Cardiac fibroblast (primary cell): Measurements from ENCODE around the gene BLTP2.

ENCODE experiments used
- DNase-seq, 2 donors: peaks; one replicate each; pipeline versions ENCODE4 v3.0.0 to v3.0.0-alpha.2; 2010; ENCODE audit warnings: low read depth in 2 of 2
- H3K4me3 ChIP-seq, 2 donors: replicated peaks in 1 of 2; 1 replicate in 1 of 2; 2 replicates in 1 of 2; pipeline ENCODE4 v1.5.1; 2011; ENCODE audit warnings: low read depth in 2 of 2, low read length in 2 of 2, mild to moderate bottlenecking in 2 of 2, moderate library complexity in 1 of 2
- TF ChIP-seq, protein P1 (sequence below): IDR thresholded peaks from one replicate; pipeline ENCODE4 v1.5.1; 2011; ENCODE audit warnings: low read depth, mild to moderate bottlenecking, low read length, inconsistent platforms

Gene BLTP2

DNA sequence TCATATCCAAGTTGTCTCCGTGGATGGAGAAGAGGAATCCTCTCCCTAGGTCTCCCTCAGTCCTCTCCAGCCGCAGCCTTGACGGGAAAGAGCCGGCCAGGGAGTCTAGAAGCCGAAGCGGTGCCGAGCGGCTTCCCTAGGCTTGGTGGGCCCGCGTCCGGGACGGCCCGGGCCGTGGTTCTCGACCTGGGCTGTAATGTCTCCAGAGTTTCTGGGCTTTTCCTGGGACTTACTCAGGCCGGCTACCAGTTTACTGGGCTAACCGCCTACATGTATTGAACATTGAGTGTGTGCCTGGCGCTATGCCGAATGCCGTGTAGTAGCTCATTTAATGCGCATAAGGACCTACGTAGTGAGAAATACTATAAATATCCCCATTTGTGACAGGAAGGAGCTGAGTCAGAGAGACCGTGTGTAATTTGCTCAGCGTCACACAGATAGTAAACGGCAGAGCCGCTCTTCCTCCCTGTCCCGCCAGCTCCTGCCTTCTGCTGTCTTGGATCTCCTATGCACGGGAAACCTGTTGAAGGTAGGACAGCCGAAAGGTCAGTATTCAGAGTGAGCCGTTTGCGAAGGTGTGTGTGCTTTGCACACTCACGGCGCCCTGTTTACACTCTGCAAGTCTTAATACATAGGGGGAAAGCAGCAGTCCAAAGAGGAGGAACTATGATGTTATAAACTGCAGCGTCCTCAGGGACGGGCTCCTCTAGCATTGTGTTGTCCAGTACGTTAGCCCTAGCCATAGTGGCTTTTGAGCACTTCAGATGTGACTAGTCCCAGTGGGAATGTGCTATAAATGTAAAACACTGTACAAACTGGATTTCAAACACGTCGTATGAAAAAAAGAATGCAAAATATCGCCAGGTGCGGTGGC is 45.4 kb downstream of the BLTP2 start:
- H3K4me3 ChIP-seq = peak overlapping the region; percentile 77 to 80
- peak; percentile 87 to 95 for DNase-seq
- TF ChIP-seq, protein P1, sequence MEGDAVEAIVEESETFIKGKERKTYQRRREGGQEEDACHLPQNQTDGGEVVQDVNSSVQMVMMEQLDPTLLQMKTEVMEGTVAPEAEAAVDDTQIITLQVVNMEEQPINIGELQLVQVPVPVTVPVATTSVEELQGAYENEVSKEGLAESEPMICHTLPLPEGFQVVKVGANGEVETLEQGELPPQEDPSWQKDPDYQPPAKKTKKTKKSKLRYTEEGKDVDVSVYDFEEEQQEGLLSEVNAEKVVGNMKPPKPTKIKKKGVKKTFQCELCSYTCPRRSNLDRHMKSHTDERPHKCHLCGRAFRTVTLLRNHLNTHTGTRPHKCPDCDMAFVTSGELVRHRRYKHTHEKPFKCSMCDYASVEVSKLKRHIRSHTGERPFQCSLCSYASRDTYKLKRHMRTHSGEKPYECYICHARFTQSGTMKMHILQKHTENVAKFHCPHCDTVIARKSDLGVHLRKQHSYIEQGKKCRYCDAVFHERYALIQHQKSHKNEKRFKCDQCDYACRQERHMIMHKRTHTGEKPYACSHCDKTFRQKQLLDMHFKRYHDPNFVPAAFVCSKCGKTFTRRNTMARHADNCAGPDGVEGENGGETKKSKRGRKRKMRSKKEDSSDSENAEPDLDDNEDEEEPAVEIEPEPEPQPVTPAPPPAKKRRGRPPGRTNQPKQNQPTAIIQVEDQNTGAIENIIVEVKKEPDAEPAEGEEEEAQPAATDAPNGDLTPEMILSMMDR = no peak

DNA sequence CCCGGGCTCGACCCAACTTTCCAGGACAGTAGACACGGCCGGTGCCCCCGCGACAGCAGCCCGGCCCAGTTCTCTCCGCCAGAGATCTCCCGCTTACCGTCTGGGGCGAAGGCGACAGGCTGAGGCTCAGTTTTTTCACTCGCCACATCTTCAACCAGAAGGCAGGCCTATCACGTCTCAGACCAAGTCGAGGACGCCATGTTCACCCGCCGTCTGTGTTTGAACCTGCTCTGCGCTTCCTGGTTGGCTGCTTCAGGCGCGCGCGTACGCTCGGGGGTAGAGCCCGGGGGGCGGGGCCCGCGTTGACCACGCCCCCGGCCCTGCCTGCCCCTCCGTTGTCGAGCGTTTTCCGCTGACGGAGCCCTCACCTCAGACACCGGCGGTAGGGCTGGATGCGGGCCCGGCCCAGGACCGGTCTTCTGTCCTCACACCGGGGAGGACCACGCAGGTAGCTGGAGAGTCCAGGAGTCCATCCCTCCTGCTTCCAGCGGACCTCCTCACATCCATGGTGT is 46.1 kb downstream of the BLTP2 start, which contains the start of gene SPAG5:
SPAG5 (minus strand) TSS at position 227 of the 512 bp plus-strand sequence; CDS start at position 148, 79 bp downstream.
- peak within 1 kb of the TSS; percentile 77 to 80 for H3K4me3 ChIP-seq
- DNase-seq = peak; percentile 91 to 93
- TF ChIP-seq, protein P1 = no peak

DNA sequence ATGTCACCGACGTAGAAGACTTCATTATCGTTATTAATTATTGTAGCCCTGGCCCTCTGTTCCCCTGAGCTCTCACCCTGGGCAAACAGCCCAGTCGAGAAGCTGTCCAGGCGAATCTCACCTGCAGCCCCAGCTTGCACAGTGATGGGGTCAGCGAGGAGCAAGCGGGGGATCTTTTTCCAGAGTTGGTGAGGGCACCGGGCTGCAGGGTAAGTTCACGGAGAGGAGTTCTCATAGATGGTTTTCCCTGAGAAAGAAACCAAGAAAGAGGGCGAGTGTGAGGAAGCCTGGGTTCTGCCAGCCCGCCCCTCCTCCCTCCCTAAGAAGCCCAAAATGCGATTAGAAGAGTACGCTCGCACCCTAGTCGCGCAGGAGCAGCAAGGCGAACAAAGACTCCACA is 46.6 kb downstream of the BLTP2 start:
- DNase-seq = no peak
- peak overlapping the region; percentile 77 to 80 for H3K4me3 ChIP-seq
- TF ChIP-seq, protein P1 = no peak

DNA sequence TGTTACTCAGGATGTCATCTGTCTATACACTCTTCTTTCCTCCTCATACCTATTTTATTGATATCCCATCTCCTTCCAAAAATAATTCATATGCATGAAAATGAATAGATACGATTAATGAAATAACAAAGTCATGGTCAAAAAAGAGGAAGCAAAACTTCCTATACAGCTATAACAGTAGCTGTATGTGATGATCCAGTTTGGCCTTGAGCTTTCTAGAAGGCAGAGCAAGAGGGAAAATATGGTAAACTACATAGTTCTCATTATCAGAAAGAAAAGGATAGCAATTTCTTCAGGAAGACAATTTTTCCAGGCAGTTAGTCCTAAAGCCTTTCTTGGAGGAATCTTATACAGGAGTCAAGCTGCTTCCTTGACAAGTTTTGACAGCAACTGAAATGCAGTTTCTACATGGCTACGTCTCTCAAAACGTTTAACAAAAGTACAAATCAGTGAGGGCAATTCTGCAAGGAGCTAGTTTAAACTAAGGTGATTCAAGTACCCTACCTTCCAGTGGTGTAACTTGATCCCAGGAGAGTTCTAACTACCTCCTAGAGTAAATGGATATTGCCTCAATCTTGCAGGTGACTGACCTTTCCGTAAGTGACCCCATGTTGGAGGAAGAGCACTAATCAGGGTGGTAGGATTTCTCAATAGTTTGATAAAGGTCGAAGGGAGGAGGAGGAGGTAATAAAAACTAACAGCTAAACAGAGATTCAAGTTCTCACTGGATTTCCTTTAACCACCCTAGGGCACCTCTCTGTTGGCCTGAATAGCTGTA is 47.2 kb downstream of the BLTP2 start:
- DNase-seq = no peak
- H3K4me3 ChIP-seq = peak overlapping the region; percentile 77 to 80
- TF ChIP-seq, protein P1 = no peak
